Activated T-helper 1 cell treated with Interleukin-2 at 50 U/mL for 16 hours (primary cell): Measurements from ENCODE around the gene APOB.

ENCODE experiments used
- DNase-seq: peaks from one replicate; pipeline ENCODE4 v3.0.0-alpha.2; 2020; ENCODE audit warnings: low read depth

Gene APOB

GRCh38 chr2:21017748-21018276 is 26.1 kb downstream of the APOB start:
- DNase-seq: no peak

- DNase-seq: no peak
Measured at GRCh38 chr2:21015281-21015645, 28.6 kb downstream of the APOB start.

- no peak for DNase-seq
Measured at GRCh38 chr2:21014364-21015280, 29.3 kb downstream of the APOB start.

- no peak for DNase-seq
Measured at GRCh38 chr2:21013043-21013816, 30.6 kb downstream of the APOB start.

GRCh38 chr2:21012557-21012937 is 31.3 kb downstream of the APOB start:
- DNase-seq: no peak

- DNase-seq: no peak
Measured at GRCh38 chr2:21011876-21012556, 31.9 kb downstream of the APOB start.

GRCh38 chr2:21011453-21011852 is 32.4 kb downstream of the APOB start:
- no peak for DNase-seq

GRCh38 chr2:21010813-21011439 is 32.9 kb downstream of the APOB start:
- no peak for DNase-seq

- DNase-seq: no peak
Measured at GRCh38 chr2:21009662-21010225, 34.1 kb downstream of the APOB start.

GRCh38 chr2:21008790-21009661 is 34.8 kb downstream of the APOB start:
- DNase-seq: no peak

- DNase-seq: no peak
Measured at GRCh38 chr2:21008014-21008789, 35.7 kb downstream of the APOB start.

- DNase-seq: no peak
Measured at GRCh38 chr2:21007129-21008013, 36.5 kb downstream of the APOB start.

GRCh38 chr2:21006423-21007128 is 37.3 kb downstream of the APOB start:
- no peak for DNase-seq

- DNase-seq: no peak
Measured at GRCh38 chr2:21005700-21006422, 38.0 kb downstream of the APOB start.

- no peak for DNase-seq
Measured at GRCh38 chr2:21005111-21005699, 38.7 kb downstream of the APOB start.

GRCh38 chr2:21004181-21004572 is 39.7 kb downstream of the APOB start:
- no peak for DNase-seq

- DNase-seq: no peak
Measured at GRCh38 chr2:21003572-21004180, 40.2 kb downstream of the APOB start.
